Measurements from ENCODE around the gene DENND4A.

DNA sequence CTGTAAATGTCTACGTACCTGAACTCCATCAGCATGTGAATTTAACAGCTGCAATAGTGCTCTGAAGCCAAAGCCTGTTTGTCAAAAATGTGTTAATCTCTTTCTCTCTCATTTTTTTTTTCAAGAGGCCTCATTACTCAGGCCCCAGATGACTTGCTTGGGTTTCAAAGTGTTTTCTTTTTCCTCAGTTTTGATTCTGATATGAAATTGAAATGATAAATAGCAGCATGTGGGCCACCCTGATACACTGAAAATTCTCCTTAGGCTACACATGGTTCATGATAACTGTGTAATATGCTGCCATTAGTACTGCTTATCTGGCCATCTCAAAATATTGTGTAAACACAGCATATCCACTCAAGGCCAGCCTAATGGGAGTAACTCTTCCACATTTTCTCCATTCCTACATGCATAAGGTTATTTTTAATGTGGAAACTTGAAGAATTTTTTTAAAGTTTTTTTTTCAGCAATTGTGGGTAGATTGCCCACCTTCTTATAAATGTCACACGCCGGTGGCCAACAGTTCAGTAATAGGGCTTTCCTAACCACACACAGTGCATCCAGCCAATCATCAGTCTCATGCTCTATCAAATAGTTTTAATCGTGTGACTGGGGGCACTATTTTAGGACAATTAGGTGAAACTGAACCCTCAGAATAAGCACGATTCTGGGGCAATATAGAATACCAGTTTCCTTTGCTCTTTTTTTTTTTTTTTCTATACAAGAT lies 13.1 kb upstream of the DENND4A start:
- TF ChIP-seq RAD21 (conservative IDR thresholded peaks at IDR 0.05 in 1 of 2, IDR thresholded peaks at IDR 0.05 in 1 of 2) (no peak), JUN (IDR thresholded peaks at IDR 0.05) (no peak), MAZ (IDR thresholded peaks at IDR 0.05; ENCODE audit: borderline replicate concordance, low read depth, low read length) (no peak), CTCF (IDR thresholded peaks at IDR 0.05) (no peak), RNF2 (IDR thresholded peaks at IDR 0.05; ENCODE audit: borderline replicate concordance, low read depth) (no peak)
